CD4-positive, alpha-beta T cell treated with Interleukin-17A for 4 hours (primary cell): ENCODE results near the gene DPP8.
"Not testable (repeated sequence)": the region's sequence is repeated elsewhere in the genome, so short reads cannot be mapped to it uniquely, and the experiment has no call there.

Source experiments
- DNase-seq: peaks from one replicate; pipeline ENCODE4 v3.0.0-alpha.2; 2020; ENCODE audit warnings: mixed read lengths

Gene DPP8

GRCh38 chr15:65516997-65517865 lies at the start of gene DPP8:
Gene DPP8, minus strand, starts transcription at chr15:65517689. Its CDS starts 5,136 bp downstream, at chr15:65512553.
- DNase-seq: peak; percentile 94

GRCh38 chr15:65561934-65562333 lies 44.4 kb upstream of the DPP8 start:
- no peak for DNase-seq

GRCh38 chr15:65559941-65560340 lies 42.5 kb upstream of the DPP8 start:
- DNase-seq: no peak

GRCh38 chr15:65558997-65559760 lies 41.7 kb upstream of the DPP8 start:
- no peak for DNase-seq

- DNase-seq: no peak
Measured at GRCh38 chr15:65558336-65558735, 40.8 kb upstream of the DPP8 start.

- DNase-seq: no peak
Measured at GRCh38 chr15:65556622-65557021, 39.1 kb upstream of the DPP8 start.

- DNase-seq: no peak
Measured at GRCh38 chr15:65553691-65554090, 36.2 kb upstream of the DPP8 start.

GRCh38 chr15:65552851-65553250 lies 35.4 kb upstream of the DPP8 start:
- not testable (repeated sequence) for DNase-seq

- no peak for DNase-seq
Measured at GRCh38 chr15:65551183-65551582, 33.7 kb upstream of the DPP8 start.

- DNase-seq: no peak
Measured at GRCh38 chr15:65550681-65551098, 33.2 kb upstream of the DPP8 start.

GRCh38 chr15:65549288-65549687 lies 31.8 kb upstream of the DPP8 start:
- not testable (repeated sequence) for DNase-seq

- no peak for DNase-seq
Measured at GRCh38 chr15:65547841-65548240, 30.4 kb upstream of the DPP8 start.

- DNase-seq: no peak
Measured at GRCh38 chr15:65541231-65541820, 23.8 kb upstream of the DPP8 start.

GRCh38 chr15:65540314-65540713 lies 22.8 kb upstream of the DPP8 start:
- DNase-seq: no peak

- DNase-seq: no peak
Measured at GRCh38 chr15:65535192-65535591, 17.7 kb upstream of the DPP8 start.

- no peak for DNase-seq
Measured at GRCh38 chr15:65533057-65533756, 15.7 kb upstream of the DPP8 start.

- no peak for DNase-seq
Measured at GRCh38 chr15:65532738-65533051, 15.2 kb upstream of the DPP8 start.

- peak; percentile 95 for DNase-seq
Measured at GRCh38 chr15:65530318-65531111, 13.0 kb upstream of the DPP8 start, which contains the start of gene HACD3. Gene HACD3, plus strand, starts transcription at chr15:65530463. Its CDS starts 169 bp downstream, at chr15:65530632.

- DNase-seq: no peak
Measured at GRCh38 chr15:65529762-65530317, 12.4 kb upstream of the DPP8 start.

- no peak for DNase-seq
Measured at GRCh38 chr15:65528461-65529060, 11.1 kb upstream of the DPP8 start.

GRCh38 chr15:65525622-65526021 lies 8.1 kb upstream of the DPP8 start:
- no peak for DNase-seq
